GM12873 (cell line): ENCODE measurements around the gene ARPC3.

Source experiments
- CTCF ChIP-seq: IDR thresholded peaks from 2 replicates; pipeline ENCODE4 v1.5.1; 2012; ENCODE audit warnings: low read depth, mild to moderate bottlenecking, moderate library complexity, low read length, control low read depth; ENCODE audit not compliant: insufficient read depth; ENCODE audit errors: missing control alignments

ARPC3 gene

GRCh38 chr12:110449799-110450497 lies at the start of gene ARPC3:
ARPC3 (minus strand) TSS chr12:110450337; CDS start chr12:110450260, 77 bp downstream.
- TF ChIP-seq CTCF, result peak; percentile 92

- no peak for TF ChIP-seq CTCF
These were observed 49.0 kb upstream of the ARPC3 start for GRCh38 chr12:110498984-110499706.

- TF ChIP-seq CTCF, result no peak
These were observed 25.3 kb upstream of the ARPC3 start for GRCh38 chr12:110475426-110475825.

- no peak for TF ChIP-seq CTCF
These were observed 18.3 kb upstream of the ARPC3 start, which contains the start of the genes FAM216A and GPN3 for GRCh38 chr12:110468214-110469048. FAM216A (plus strand) TSS chr12:110468845; CDS start chr12:110468876, 31 bp downstream. GPN3 (minus strand) TSS chr12:110468257; CDS start chr12:110468203, 54 bp downstream.

- no peak for TF ChIP-seq CTCF
These were observed 17.7 kb upstream of the ARPC3 start for GRCh38 chr12:110467847-110468213.

GRCh38 chr12:110466791-110467190 lies 16.7 kb upstream of the ARPC3 start:
- TF ChIP-seq CTCF, result no peak

GRCh38 chr12:110465024-110465423 lies 14.9 kb upstream of the ARPC3 start:
- TF ChIP-seq CTCF, result no peak
